ENCODE measurements around the gene TNRC6B. TPM values are rescaled to one million over a fixed set of nuclear protein-coding genes. Genes with fewer than 3 reads are reported as not detected.

Gene TNRC6B
- total RNA-seq, 4 donors from 2014 or later, result 10.5 to 76.0 (median 37.2) TPM

DNA sequence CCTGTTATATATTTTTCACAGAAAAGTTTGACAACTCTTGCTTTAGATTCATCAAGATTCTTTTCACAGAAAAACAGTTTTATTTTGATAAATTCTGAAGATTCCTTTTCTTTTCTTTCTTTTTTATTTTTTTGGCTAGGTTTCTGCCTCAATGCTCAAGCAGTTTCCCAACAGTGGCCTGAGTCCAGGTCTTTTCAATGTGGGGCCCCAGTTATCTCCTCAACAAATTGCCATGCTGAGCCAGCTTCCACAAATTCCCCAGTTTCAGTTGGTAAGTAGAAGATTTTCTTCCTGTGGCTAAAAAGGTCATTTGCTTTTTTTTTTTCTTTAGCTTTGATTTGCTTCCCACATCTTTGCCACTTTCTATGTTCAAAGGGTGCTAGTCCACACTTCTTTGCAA lies 122.6 kb downstream of the TNRC6B start:
- DNase-seq, result no peak
- H3K36me3 ChIP-seq, result no peaks in the 10 kb centered on the region
- no peak for TF ChIP-seq POLR2A (IDR thresholded peaks at IDR 0.05)
- TF ChIP-seq, protein P1, sequence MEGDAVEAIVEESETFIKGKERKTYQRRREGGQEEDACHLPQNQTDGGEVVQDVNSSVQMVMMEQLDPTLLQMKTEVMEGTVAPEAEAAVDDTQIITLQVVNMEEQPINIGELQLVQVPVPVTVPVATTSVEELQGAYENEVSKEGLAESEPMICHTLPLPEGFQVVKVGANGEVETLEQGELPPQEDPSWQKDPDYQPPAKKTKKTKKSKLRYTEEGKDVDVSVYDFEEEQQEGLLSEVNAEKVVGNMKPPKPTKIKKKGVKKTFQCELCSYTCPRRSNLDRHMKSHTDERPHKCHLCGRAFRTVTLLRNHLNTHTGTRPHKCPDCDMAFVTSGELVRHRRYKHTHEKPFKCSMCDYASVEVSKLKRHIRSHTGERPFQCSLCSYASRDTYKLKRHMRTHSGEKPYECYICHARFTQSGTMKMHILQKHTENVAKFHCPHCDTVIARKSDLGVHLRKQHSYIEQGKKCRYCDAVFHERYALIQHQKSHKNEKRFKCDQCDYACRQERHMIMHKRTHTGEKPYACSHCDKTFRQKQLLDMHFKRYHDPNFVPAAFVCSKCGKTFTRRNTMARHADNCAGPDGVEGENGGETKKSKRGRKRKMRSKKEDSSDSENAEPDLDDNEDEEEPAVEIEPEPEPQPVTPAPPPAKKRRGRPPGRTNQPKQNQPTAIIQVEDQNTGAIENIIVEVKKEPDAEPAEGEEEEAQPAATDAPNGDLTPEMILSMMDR (IDR thresholded peaks at IDR 0.05), result no peak

DNA sequence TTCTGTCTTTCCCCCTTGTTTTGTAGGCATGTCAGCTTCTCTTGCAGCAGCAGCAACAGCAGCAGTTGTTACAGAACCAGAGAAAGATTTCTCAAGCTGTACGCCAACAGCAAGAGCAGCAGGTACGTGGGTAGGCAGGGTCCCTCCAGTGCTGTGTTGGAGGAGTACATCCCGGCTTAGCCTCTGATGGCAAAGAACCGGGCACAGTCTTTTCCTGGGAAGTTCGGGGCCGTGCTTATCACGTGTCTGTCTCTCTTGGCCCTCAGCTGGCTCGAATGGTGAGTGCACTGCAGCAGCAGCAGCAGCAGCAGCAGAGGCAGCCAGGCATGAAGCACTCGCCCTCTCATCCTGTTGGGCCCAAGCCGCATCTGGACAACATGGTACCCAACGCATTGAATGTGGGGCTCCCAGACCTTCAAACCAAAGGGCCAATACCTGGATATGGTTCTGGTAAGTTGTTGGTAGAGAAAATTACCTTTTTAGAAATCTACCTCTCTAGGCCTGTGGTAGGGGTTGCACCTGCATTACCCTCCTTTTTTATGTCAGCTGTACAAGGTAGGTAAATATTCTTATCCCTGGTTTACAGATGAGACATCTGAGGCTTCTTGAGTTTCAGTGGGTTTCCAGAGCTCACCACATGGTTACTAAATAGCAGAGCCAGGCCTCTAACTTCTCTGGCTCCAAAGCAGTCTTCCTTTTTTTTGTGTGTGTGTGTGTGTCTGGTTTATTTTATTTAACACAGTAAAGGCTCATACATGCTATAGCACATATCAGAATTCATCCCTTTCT lies 123.4 kb downstream of the TNRC6B start:
- intact Hi-C loops (cut with DNase I; ENCODE audit: low total_unique reads), result no loop called here

More for the DNA sequence above, 122.6 kb downstream of the TNRC6B start:
- no peak overlapping the region for H3K27ac ChIP-seq
- no peak overlapping the region for H3K4me3 ChIP-seq
- no peaks in the 10 kb centered on the region for H3K4me1 ChIP-seq
- intact Hi-C loops (cut with DNase I; ENCODE audit: low total_unique reads), result no loop called here
- no peaks in the 10 kb centered on the region for H3K27me3 ChIP-seq
- H3K9me3 ChIP-seq, result no peaks in the 10 kb centered on the region

DNA sequence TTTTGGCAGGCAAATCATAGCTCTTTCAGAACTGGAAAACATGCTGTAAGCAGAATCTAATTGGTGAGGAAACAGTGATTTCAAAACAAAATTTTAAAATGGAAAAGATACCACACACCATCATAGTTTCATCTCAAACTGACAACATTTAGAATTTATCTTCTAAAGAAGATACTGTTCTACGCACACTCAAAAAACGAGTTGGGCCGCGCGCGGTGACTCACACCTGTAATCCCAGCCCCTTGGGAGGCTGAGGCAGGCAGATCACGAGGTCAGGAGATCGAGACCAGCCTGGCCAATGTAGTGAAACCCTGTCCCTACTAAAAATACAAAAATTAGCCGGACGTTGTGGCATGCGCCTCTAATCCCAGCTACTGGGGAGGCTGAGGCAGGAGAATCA lies 124.4 kb downstream of the TNRC6B start:
- H3K36me3 ChIP-seq, result no peaks in the 10 kb centered on the region

More for the DNA sequence above, 123.4 kb downstream of the TNRC6B start:
- Histone ChIP-seq H3K9me3 (no peaks in the 10 kb centered on the region), H3K27me3 (no peaks in the 10 kb centered on the region), H3K36me3 (no peaks in the 10 kb centered on the region), H3K4me3 (no peak overlapping the region), H3K27ac (no peak overlapping the region), H3K4me1 (no peaks in the 10 kb centered on the region)
- no peak for TF ChIP-seq POLR2A (IDR thresholded peaks at IDR 0.05)
- TF ChIP-seq, protein P1 (IDR thresholded peaks at IDR 0.05), result no peak
- DNase-seq, result no peak

DNA sequence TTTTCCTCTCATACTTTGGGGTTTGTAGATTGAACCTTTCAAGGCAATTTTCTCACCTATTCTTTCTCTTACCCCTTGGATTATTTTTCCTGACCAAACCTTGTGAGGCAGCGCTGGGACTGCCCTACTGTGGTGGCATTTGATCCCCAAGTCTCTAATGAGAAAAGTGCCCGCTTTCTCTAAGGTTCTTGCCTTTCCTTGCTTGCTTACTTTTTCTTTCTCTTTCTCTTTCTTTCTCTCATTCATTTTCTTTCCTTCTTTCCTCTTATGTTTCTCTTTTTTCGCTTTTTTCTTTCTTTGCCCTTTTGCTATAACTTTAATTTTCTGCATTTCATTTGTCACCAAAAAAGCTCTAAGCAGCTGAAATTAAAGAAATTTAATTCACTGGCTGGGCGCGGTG lies 127.9 kb downstream of the TNRC6B start:
- intact Hi-C loops (cut with DNase I; ENCODE audit: low total_unique reads), result no loop called here
- DNase-seq, result no peak
- Histone ChIP-seq H3K9me3 (no peaks in the 10 kb centered on the region), H3K27me3 (no peaks in the 10 kb centered on the region), H3K36me3 (no peaks in the 10 kb centered on the region), H3K27ac (no peak overlapping the region), H3K4me3 (no peak overlapping the region), H3K4me1 (no peaks in the 10 kb centered on the region)
- TF ChIP-seq POLR2A (IDR thresholded peaks at IDR 0.05), result no peak
- TF ChIP-seq, protein P1 (IDR thresholded peaks at IDR 0.05), result no peak

More for the DNA sequence above, 124.4 kb downstream of the TNRC6B start:
- TF ChIP-seq, protein P1 (IDR thresholded peaks at IDR 0.05), result no peak
- no peak for TF ChIP-seq POLR2A (IDR thresholded peaks at IDR 0.05)
- DNase-seq, result no peak
- H3K4me1 ChIP-seq, result no peaks in the 10 kb centered on the region
- intact Hi-C loops (cut with DNase I; ENCODE audit: low total_unique reads), result no loop called here
- no peaks in the 10 kb centered on the region for H3K27me3 ChIP-seq
- no peak overlapping the region for H3K27ac ChIP-seq
- no peak overlapping the region for H3K4me3 ChIP-seq
- H3K9me3 ChIP-seq, result no peaks in the 10 kb centered on the region

DNA sequence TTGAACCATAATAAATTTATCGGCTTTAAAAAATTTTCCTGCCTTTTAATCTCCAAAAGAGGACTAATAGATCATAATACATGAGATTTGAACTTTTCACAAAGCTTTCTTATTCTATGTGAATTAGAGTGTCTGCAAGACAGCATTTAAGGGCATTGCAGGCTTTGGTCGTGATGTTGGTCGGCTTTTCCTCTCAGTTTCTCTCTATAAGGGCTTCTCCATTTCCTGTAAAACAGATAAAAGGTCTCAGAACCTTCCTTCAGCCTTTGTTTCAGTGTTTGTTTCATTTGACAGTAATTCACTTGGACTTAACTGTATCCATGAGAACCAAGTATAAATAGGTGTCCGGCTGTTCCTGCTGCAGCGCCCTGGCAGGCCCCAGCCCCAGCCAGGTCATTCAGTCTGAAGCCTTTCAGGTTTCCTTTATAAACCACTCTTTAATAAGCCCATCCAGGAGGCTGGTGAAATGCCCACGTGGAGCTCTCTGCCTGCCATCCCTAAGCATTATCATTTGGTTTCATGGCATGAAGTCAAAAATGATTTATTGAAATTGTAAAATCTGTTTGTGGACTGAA lies 131.4 kb downstream of the TNRC6B start:
- DNase-seq, result no peak
- intact Hi-C loops (cut with DNase I; ENCODE audit: low total_unique reads), result no loop called here
- Histone ChIP-seq H3K36me3 (no peaks in the 10 kb centered on the region), H3K9me3 (no peaks in the 10 kb centered on the region), H3K27me3 (no peaks in the 10 kb centered on the region), H3K27ac (peak overlapping the region in 1 of 2 donors; percentile 62), H3K4me1 (no peaks in the 10 kb centered on the region), H3K4me3 (no peak overlapping the region)
- TF ChIP-seq POLR2A (IDR thresholded peaks at IDR 0.05), result no peak
- TF ChIP-seq, protein P1 (IDR thresholded peaks at IDR 0.05), result no peak
